DND-41 (cell line): ENCODE data around the gene BMP7.

Experiments used
- ATAC-seq: fragments of 200-7000 bp; cut with Tn5 transposase; 3 replicates; pipeline ENCODE4 v1.9.1; 2021; ENCODE audit warnings: low read depth; ENCODE audit not compliant: insufficient read depth
- DNase-seq: peaks from one replicate; pipeline ENCODE4 v3.0.0-alpha.2; 2020
- H2AFZ ChIP-seq: 2 replicates; pipeline ENCODE4 v1.6.0; 2012; ENCODE audit warnings: low read depth, low read length
- H3K27ac ChIP-seq: 2 replicates; pipeline ENCODE4 v1.5.1; 2012; ENCODE audit warnings: low read length, inconsistent platforms
- H3K27me3 ChIP-seq: fragments of 200-600 bp; sonication (generic); 2 replicates; pipeline ENCODE4 v1.6.0; 2012; ENCODE audit warnings: low read length, mild to moderate bottlenecking, inconsistent platforms; ENCODE audit not compliant: insufficient read depth, poor library complexity
- H3K36me3 ChIP-seq: 2 replicates; pipeline ENCODE4 v1.5.1; 2012; ENCODE audit warnings: low read length, inconsistent platforms; ENCODE audit not compliant: insufficient read depth
- H3K4me1 ChIP-seq: 2 replicates; pipeline ENCODE4 v1.5.1; 2012; ENCODE audit warnings: mild to moderate bottlenecking, low read length; ENCODE audit not compliant: insufficient read depth
- H3K4me2 ChIP-seq: 2 replicates; pipeline ENCODE4 v1.6.0; 2012; ENCODE audit warnings: mild to moderate bottlenecking, moderate library complexity, low read length, inconsistent platforms; ENCODE audit not compliant: insufficient read depth
- H3K4me3 ChIP-seq, 2 experiments: fragments of 200-600 bp in 1 of 2; shearing (Covaris generic) in 1 of 2; 2 replicates each; pipeline ENCODE4 v1.5.1; 2012 to 2016; ENCODE audit warnings: inconsistent platforms in 2 of 2, low read length in 2 of 2, mild to moderate bottlenecking in 2 of 2, low read depth in 1 of 2, moderate library complexity in 1 of 2
- H3K79me2 ChIP-seq: 2 replicates; pipeline ENCODE4 v1.6.0; 2012; ENCODE audit warnings: low read length, inconsistent platforms; ENCODE audit not compliant: insufficient read depth
- H3K9ac ChIP-seq: 2 replicates; pipeline ENCODE4 v1.6.0; 2012; ENCODE audit warnings: low read depth, mild to moderate bottlenecking, inconsistent platforms, low read length, moderate library complexity
- H3K9me3 ChIP-seq: 2 replicates; pipeline ENCODE4 v1.5.1; 2012; ENCODE audit warnings: low read length, moderate library complexity, mild to moderate bottlenecking, inconsistent platforms; ENCODE audit not compliant: insufficient read depth, severe bottlenecking
- H4K20me1 ChIP-seq: 2 replicates; pipeline ENCODE4 v1.6.0; 2012; ENCODE audit warnings: low read length; ENCODE audit not compliant: insufficient read depth
- CTCF ChIP-seq: IDR thresholded peaks from 2 replicates; pipeline ENCODE4 v1.5.1; 2012; ENCODE audit warnings: borderline replicate concordance, low read length, moderate library complexity, mild to moderate bottlenecking; ENCODE audit not compliant: poor library complexity, severe bottlenecking; ENCODE audit errors: extremely low read depth
- EZH2 ChIP-seq: IDR thresholded peaks from 3 replicates; pipeline ENCODE4 v1.6.1; 2012; ENCODE audit warnings: borderline replicate concordance, low read depth, mild to moderate bottlenecking, moderate library complexity, low read length, inconsistent platforms; ENCODE audit not compliant: severe bottlenecking

Gene BMP7

DNA sequence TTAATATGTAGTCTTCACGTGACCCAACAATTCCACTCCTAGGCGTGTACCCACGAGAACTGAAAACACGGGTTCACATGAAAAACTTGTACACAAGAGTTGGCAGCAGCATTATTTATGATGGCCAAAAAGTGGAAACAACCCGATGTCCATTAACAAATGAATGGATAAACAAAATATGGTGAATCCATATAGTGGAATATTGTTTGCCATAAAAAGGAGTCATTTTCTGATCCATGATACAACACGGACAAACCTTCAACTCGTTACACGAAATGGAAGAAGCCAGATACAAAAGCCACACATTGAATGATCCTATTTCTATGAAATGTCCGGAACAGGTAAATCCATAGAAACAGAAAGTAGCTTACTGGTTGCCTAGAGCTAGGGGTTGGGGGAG lies 78.4 kb downstream of the BMP7 start:
- no peak overlapping the region for H3K4me2 ChIP-seq
- no peaks in the 10 kb centered on the region for H3K36me3 ChIP-seq
- H3K27ac ChIP-seq: no peak overlapping the region
- no peaks in the 10 kb centered on the region for H3K9me3 ChIP-seq
- no peaks in the 10 kb centered on the region for H3K79me2 ChIP-seq
- DNase-seq (no peak), ATAC-seq (no peak)
- no peak overlapping the region for H2AFZ ChIP-seq
- no peak overlapping the region for H3K4me3 ChIP-seq
- no peaks in the 10 kb centered on the region for H3K27me3 ChIP-seq
- peaks cover 4% of the 10 kb centered on the region; the same call in 1 of the 2 replicates for H4K20me1 ChIP-seq
- H3K9ac ChIP-seq: no peak overlapping the region
- H3K4me1 ChIP-seq: no peaks in the 10 kb centered on the region
- TF ChIP-seq CTCF: no peak
- no peak for TF ChIP-seq EZH2

DNA sequence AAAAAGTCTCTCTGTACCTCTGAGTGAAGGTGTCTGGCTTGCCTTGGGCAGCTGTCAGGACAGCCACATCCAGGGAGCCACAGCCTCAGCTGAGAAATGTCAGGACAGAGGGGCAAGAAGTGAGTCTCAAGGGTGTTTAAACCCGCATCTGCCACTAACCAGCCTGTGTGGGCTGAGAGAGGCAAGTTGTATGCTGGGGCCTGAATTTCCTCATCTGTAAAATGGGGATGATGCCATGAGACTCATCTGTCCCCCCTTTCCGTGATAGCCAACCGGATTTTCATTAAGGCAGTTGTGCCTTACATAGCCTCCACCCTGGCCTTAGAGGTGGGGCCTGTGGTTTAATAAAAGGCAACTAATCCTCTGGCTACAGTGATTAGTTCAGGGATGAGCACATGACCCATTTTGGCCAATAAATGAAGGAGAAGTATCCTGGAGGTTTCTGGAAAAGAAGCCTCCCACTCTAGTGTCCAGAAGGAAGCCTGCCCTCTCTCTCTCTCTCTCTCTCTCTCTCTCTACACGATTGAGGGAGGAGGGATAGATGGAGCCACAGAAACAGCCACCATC lies 79.3 kb downstream of the BMP7 start:
- Histone ChIP-seq H3K4me3 (no peak overlapping the region), H3K36me3 (no peaks in the 10 kb centered on the region), H3K9ac (no peak overlapping the region), H3K4me1 (no peaks in the 10 kb centered on the region), H3K4me2 (no peak overlapping the region), H3K9me3 (no peaks in the 10 kb centered on the region), H4K20me1 (peaks cover 3% of the 10 kb centered on the region; the same call in 1 of the 2 replicates), H3K27me3 (no peaks in the 10 kb centered on the region), H3K27ac (no peak overlapping the region), H3K79me2 (no peaks in the 10 kb centered on the region), H2AFZ (no peak overlapping the region)
- DNase-seq (no peak), ATAC-seq (no peak)
- TF ChIP-seq EZH2: no peak
- no peak for TF ChIP-seq CTCF

GRCh38 chr20:57186192-57186591 lies 80.2 kb downstream of the BMP7 start:
- Histone ChIP-seq H3K36me3 (no peaks in the 10 kb centered on the region), H3K4me1 (no peaks in the 10 kb centered on the region), H3K27ac (no peak overlapping the region), H4K20me1 (peaks cover 3% of the 10 kb centered on the region; the same call in 1 of the 2 replicates), H3K4me3 (no peak overlapping the region), H2AFZ (no peak overlapping the region), H3K4me2 (no peak overlapping the region), H3K27me3 (no peaks in the 10 kb centered on the region), H3K79me2 (no peaks in the 10 kb centered on the region), H3K9ac (no peak overlapping the region), H3K9me3 (no peaks in the 10 kb centered on the region)
- no peak for TF ChIP-seq EZH2
- TF ChIP-seq CTCF: no peak
- ATAC-seq (no peak), DNase-seq (no peak)
